HG02759 (cell line): ENCODE measurements around the gene TRIM40.

Experiments
- ATAC-seq: cut with Tn5 transposase; IDR thresholded peaks from one replicate; pipeline ENCODE4 v1.9.1; 2021; ENCODE audit warnings: mild to moderate bottlenecking, moderate library complexity; ENCODE audit not compliant: unreplicated experiment

Gene TRIM40, protein sequence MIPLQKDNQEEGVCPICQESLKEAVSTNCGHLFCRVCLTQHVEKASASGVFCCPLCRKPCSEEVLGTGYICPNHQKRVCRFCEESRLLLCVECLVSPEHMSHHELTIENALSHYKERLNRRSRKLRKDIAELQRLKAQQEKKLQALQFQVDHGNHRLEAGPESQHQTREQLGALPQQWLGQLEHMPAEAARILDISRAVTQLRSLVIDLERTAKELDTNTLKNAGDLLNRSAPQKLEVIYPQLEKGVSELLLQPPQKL

DNA sequence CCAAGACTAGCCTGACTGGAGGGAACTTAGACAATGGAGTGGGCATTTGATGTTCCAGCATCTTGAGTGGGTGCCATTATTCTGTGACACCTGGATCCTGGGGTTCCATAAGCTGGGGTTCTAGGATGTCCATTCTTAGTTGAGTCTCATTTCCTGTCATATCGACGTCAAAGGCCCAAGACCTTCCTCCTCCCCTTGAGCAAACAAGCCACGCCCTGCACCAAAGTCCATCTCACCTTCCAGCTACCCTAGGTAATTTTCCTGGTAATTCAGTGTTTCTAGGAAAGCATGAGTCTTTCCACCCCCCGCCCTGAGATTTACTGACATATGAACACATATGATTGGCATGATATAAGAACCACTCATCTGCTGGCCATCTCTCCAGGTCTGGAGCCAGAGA, at the start of gene TRIM40:
Gene TRIM40 (plus strand): TSS at position 384 of the 400 bp plus-strand sequence. CDS start 897 bp downstream, outside the sequence.
- ATAC-seq: no peak

DNA sequence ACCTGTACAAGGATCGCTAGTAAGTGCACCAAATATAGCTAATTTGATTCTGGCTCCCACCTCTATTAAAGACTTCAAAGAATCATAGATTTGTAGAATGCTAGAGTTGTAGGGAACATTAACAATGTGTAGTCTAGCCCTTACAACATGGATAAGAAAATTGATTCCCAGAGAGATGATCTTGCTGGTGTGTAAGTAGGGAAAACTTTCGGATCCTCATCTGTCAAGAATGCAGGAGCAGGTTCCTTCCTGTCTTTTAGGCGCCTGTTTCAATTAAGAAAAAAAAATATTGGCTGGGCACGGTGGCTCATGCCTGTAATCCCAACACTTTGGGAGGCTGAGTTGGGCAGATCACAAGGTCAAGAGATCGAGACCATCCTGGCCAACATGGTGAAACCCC, 48.1 kb upstream of the TRIM40 start:
- ATAC-seq: no peak

DNA sequence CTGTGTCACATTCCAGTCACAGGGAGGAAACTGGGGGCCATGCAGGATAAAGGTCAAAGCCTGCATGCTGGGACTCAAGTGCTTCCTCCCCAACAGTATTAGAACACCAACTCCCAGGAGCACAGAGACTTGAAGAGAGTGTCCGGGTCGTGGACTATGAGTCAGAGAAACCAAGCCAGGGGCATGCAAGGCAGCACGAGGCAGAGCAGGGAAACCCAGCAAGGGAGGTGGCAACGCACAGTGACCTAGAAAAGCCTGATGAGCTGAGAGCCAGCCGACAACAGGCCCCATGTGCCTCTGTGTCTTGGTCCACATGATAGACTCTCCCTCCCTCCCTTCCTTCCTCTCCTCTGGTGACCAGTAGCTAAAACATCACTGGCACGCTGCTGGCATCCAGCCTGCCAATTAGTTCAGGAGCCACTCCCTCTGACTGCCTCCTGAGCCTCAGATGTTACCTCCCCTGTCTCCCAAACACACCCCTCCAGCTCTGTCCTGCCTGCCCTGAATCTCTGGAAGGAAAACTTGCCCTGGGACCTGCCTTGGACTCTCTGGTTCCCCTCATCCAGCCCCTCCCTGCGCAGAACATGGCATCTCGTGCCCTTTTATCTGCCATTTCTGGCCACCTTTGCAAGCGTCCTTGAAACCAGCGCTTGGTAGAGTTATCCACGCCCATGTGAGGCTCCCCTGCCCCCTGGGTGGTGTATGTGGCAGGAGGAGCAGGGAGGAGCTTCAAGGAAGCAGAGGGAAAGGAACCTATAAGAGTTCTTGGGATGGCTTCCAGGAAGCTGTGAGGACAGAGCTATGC, 44.2 kb upstream of the TRIM40 start:
- no peak for ATAC-seq

DNA sequence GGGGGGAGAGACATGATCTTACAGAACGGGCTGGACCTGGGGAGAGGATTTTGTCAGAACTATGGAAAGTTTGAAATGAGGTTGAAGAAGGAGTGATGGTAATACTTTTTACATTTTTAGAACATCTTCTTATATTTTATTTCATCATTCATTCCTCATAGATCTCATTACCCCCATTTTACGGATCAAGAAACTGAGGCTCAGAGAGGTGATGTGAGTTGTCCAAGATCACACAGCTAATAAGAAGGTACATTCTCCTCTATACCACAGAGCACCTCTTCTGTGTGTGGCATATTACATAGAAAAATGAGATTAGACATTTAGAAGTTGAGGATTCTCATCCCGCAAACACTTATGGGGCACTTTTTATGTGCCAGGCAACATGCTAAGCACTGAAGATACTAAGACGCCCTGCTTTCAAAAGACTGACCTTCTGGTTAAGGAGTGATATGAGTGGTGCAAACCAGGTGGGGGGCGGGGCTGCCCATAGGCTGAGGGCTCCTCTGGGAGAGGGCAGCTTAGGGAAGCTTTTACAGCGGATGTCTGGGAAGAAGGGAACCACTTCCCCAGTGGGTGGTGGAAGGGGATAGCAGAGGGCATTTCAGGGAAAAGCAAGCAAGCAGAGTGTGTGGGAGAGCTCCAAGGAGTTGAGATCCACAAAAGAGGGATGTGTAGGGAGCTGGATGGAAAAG, 42.9 kb upstream of the TRIM40 start:
- ATAC-seq: no peak

DNA sequence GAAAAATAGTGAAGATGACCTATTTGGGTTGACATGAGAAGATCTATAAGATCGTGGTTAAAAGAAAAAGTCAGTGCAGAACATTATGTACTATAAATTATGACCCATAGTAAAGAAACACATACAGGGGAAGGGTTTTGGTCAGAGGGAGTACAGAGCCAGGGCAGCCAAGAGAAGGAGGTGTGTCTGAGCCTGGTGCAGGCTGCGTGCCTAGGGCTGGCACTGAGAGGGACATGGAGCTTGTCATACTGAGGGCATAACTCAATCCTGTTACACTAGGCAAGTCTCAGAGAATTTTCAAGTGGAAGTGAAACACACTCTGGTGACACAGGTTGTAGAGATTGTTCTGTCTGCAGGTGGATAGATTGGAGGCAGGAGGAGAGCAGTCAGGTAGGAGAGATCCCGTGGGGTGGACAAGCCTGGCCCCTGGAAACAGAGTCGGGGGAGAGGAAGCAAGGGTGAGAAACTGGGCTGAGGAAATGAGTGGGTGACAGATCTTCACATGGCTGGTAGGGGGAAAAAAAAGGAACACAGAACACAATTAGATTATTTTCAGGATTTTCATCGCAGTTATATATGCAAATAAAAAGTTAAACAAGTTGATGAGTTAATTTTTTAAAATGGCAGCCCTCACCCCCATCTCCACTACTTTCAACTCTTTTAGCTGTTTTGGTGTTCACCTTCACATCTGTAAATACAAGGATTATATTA, 41.8 kb upstream of the TRIM40 start:
- no peak for ATAC-seq

DNA sequence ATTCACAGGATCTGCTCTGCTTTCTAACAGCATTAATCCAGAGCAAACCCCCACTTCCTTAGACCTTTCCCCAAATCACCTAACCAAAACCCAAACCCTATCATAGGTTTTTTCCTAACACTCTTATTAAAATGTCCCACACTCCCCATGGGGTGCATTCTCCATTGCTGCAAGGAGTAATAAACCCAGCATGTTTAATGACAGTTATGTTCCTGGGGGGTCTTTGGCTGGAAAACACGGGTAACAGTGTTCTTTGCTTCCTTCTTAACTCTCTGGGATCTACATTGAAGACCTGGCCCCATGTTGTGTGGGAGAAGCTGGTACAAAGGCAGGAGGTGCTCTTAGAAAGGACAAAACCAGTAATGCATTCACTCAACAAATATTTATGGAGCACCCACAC, 39.1 kb upstream of the TRIM40 start:
- ATAC-seq: no peak

DNA sequence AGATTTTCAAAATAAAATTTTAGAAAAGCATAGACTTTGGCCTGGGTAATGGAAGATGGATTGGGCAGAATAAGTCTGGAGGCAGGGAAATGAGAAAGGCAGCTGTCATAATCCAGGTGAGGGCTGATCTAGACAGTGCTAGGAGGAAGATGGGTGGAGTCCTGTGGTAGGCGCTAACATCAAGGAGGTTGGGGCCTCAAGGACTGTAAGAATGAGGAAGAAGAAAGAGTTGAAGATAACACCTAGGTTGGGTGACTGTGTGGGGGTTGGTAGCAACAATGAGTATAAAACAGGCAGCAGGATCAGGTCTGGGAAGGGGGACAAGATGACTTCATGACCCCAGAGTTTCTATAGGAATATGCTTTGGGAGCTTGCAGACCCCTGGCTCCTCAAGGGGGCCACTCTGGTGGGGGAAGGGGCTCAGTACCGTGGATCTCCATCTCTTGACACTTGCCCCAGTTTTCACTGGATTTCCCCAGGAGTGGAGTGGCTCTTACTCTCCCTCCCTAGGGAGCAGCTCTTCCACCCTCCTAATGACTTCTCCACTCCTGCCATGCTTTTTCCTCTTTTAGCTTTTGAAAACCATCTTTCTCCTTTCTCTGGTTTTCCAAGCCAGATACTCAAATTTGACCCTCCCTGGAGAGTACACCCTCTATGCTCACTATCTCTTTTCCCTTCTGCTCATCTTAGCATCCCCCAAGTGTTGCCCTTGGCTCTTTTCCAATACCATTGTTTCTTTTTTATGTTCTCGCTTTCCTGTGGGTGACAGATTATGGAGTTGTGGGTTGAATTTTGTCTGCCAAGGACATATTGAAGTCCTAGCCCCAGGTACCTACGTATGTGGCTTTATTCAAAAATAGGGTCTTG, 37.8 kb upstream of the TRIM40 start:
- no peak for ATAC-seq

DNA sequence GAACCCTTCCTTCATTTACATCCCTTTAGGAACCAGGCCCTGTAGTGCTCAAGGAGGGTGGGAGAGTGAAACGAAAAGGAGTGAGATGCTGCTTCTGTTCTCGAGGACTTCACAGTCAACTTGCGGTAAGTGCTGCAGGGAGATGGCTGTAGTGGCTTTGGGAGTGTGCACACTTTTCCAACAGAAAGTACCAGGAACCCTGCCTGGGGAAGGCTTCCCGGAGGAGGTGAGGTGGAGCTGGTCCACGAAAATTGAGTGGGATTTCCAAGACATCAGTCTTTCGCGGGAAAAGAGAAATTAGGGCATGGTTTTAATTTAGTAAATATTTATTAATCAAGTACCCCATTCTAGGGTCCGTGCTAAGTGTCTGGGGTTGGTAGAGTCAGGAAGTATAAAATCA, 35.8 kb upstream of the TRIM40 start:
- no peak for ATAC-seq

DNA sequence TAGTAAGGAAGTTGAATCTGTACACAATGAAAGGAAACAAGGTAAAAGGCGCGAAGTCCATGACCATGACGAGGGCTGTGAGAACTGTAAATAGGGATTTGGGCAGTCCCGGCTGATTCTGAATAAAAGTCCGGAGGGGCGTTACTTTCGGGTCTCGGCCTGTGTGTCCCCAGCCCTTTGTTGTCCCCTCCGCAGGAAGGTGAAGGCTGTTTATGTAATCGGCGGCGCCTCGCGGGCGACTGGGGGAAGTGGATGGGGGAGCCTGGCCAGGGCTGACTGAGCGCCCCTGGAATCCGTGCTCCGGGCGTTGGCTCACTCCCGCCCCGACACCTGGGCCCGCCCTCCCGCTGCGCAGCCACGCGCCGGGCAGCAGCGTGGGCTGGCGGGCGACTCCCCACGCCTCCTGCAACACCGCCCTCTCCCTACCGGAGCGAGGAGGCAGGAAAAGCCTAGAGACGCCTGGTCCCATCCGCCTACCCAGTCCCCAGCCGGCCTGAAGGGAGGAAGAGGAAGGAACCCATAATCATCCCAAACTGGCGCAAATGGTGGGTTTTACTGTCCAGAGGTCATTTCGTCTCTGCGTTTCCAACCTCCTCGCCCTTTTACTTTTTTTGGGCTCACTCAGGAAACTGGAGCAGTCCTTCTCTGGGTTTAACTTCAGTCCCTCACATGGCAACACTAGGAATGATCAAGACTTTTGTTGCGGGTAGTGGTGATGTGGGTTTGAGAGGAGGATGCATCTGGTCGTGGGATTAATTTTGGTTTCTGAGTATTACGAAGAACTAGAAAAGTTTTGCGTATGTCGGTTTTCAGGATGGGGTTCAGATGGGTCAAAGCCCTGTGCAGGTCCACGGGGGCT, 35.1 kb upstream of the TRIM40 start:
- no peak for ATAC-seq

DNA sequence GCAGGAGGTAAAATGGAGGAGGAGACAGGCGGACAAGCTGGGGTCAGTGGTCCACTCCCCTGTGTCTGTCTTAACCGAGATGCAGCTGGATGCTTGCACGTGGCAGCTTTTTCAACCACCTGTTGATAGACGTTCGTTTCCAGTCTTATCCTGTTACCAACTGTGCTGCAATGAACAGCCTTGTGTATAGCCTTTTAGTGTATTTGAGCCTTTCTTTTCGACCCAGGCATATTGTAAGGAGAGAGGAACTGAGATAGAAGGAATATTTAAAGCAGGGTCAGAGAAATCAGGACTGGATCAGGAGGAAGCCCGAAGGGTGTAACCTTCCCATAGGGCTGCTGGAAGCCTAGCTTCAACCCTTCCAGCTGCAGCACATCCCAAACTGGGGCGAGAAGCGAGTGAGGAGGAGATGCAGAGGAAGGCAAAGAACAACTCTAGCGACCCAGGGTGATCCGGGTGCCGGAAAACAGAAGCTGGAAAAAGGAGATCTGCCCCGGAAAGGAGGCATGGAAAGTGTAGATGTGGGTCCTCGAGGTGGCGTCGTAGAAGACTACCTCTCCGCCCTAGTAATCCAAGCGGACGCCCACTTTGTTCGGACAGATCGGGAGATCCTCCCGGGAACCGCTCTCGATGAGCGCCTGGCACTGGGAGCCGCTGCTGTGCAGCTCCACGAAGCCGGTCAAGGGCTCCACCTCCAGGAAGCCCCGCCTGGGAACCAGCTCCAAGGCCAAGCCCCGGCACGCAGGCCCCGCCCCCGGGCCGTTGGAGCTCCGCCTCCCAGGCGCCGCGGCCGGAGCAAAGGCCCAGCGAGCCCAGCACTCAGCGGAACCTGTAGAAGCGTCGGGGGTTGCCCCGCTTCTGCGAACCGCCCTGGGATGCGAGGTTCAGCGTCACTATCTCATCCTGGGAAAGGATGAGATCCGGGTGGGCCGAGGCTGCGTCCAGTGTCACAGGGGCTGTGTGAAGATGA, 34.2 kb upstream of the TRIM40 start:
- peak; percentile 76 for ATAC-seq

DNA sequence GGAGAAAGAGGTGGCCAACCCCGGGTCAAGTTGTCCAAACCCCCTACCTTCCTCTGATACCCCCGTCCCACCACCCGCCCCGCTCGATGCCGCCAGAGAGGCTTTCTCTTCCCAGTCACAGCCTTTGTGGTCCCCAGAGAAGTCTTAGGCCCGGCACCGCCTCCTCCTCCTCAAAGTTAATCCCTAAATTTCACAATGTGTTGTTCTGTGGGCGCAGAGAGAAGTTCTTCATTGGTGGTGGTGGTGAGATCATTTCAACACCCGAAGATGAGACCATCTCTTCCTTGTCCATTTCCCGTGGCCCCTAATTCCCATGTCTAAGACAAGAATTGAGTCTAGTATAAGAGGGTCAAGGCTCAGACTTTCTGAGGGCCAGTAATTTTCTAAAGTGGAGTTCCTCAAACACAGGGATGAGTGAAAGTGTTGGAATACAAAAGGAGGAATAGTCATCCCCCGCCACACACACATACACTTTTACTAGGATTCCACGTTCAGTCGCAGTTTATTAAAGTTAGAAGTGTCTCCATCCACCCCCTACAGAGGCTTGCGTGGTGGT, 33.4 kb upstream of the TRIM40 start:
- no peak for ATAC-seq

DNA sequence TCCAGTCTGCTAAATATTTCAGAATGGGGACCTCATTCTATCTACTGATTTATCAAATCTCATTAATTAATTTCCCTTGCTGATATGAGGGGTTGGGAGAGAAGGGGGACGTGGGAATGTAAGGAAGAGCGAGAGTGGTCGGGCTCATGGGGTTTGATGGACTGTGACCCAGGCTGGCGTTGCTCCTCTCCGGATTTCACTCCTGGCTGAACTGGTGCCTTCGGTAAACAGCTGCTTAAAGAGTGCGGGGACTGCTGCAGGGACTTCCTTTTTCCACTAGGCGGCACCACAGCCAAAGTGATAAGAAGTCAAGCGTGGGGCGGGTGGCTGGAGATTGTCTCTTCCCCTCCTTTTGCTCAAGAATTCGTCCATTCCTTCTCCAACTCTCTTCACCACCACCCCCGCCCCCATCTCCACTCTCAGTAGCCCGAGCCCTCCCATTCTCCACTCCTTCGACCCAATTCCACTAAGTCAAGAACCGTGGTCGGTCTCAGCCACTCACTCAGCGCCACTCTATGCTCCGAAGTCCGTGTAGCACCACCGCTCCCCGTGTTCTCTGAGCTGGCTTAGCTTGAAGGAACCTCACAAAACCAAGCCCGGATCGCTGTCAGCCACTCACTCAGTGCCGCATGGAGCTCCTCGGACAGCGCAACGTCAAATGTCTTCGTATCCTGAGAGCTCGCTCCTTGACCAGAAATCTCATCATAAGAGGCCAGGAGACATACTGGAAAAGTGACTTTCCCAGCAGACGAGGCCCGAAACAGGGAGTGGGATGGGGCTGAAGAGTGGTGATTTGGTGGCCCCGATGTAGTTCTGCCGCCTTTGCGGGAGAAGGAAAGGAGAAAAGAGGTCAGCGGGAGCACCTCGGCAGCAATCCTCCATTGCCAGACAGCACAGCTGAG, 32.7 kb upstream of the TRIM40 start:
- ATAC-seq: peak; percentile 59

DNA sequence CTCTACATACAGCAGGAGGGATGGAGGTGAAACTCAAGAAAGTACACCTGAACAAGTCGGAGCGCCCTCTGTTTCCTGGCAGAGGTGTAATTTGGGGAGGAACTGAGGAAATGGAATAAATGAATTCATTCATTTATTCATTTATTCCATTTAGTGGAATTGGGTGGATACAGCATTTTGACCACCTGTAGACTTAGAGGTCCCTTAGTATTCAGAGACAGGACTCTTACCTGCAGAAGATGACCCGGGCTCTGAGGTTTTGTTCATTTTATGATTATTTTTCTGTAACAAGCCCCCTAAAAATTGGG, 32.1 kb upstream of the TRIM40 start:
- no peak for ATAC-seq

DNA sequence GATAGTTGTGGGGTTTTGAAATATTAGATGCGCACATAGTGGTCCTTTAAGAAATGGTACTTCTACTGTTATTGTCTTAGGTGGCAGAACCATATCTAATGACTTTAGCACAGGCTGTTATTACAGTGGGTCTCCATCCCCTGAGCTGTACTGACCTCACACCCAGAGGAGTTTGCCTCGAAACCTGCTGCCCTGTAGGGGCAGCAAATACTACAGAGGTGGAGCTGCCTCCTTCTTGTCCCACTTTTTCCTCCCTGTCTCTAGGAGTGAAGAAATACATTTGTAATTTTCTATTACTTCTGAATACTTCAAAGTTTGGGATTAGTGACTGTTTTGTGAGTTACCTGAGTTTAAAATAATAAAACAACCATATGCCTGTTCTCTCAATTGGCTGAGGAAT, 31.3 kb upstream of the TRIM40 start:
- no peak for ATAC-seq

DNA sequence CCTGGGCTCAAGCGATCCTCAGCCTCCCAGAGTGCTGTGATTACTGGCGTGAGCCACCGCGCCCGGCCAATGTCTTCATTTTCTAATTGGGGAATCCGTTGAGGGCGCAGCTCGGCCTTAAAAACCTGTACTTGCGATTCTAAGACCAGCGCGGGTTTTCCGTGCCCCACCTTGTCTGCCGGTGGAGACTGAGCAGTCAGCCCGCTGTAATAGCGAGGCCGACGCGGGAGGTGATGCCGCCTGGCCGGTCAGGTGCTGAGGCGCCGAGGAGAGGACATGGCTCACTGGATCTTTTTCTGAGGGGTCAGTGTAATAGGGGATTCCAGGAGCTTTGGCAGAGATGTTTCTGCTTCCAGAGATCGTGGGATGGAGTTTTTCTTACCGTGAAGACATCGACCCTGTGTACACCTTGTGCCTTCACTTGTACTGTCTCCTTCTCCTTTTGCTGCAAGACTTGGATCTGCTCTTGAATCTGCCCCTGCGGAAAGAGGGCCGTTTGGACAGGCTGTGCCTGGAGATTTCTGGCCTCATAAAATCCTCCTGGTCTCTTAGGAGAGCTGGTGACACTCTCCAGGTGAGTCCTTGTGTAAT, 24.6 kb upstream of the TRIM40 start:
- ATAC-seq: no peak

DNA sequence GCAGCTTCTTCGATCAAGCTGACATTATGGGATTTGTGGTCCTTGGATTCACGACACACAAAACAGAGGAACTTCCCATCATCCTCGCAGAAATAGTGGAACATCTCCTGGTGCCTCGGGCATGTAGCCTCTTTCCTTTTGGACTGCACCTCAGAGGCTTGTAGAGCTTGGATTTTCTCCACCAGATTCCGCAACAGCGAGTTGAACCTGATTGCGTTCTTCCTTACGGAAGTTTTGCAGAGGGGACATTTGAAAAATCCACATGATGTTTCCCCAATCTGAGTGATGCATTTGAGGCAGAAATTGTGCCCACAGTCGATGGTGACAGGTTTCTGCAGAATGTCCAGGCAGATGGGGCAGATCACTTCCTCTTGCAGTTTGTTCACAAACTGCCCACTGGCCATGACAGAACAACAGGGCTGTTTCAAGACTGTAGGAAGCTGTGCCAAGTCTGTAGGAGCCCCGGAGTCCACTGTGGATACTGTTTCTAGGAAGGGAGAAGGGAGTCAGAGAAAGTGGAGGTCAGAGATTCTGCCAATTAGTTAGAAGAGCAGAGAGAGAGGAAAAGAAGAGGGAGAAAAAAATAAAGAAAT, 23.4 kb upstream of the TRIM40 start:
- ATAC-seq: no peak
